Kasumi-1 (cell line): ENCODE results near the gene PFN3.
A peak's percentile ranks its signal among the peaks of the same experiment; 100 is the strongest.

ENCODE experiments used
- DNase-seq, 2 experiments: peaks; one replicate each; lab custom pipeline; 2025; lab: John Stamatoyannopoulos, UW

PFN3 gene

DNA sequence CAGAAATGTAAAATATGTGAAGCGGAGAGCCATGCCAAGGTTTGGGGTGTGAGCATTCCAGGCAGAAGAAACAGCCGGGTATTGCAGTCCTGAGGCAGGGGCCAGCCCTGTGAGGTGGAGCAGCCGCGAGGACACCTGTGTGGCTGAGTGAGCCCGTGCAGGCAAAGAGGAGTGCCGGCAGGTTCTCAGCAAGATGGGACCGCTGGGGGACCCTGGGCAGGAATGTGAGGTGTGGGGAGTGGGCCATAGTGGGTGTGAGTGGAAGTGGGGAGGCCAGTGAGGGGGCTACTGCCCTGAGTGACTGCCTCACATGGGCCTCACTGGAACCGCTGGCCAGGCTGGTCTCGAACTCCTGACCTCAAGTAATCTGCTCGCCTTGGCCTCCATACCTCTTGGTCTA, 38.0 kb upstream of the PFN3 start:
- no peak for DNase-seq

DNA sequence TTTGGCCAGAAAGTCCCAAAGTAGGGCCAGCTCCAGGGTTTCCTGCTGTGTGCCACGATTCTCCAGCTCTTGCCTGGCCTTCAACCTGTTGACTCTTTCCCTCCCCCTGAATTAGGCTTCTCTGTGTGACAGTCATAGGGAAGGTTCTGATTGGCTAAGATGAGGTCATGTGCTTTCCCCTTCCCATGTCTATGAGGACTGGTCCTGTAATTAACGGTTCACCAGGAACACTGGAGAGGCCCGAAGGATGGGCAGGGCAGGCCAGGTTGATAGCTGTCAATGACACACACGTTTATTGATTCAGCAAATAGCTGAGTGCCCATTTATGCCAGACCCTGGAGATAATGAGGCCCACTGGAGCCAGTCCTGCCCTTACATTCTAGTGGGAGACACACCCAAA, 37.2 kb upstream of the PFN3 start:
- no peak for DNase-seq

- no peak for DNase-seq
These were observed 35.5 kb upstream of the PFN3 start for GRCh38 chr5:177435847-177436536.

DNA sequence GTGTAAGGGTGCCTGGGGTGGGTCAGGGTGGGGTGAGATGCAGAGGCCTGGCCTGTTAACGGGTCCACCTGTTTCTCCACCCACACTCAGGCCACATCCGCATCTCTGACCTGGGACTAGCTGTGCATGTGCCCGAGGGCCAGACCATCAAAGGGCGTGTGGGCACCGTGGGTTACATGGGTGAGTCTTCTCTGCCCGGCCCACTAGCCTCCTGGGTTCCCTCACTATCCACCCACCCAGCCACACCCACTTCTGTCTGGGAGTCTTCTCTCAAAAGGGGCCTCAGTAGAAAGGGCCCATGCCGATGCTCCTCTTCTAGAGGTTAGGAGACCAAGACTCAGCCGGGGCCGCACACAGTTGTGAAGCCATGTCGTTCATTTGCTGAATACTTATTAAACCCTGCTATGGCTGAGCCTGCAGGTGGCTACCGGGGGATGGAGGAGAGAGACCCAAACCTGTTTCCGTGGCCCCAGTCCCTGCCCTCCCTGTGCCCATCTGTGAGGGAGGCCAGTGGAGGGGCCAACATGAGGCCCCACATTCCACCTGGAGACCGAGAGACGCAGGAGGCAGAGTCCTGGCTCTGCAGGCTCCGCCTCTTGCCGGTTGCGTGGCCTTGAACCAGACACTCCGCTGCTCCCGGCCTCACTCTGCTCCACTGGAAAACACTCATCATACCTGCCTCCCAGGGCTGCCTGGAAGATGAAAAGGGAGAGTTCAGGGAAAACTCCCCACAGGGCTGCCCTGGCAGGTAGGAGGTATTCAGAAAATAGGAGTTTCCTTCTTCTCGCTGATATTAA, 34.7 kb upstream of the PFN3 start:
- DNase-seq, result no peak

DNA sequence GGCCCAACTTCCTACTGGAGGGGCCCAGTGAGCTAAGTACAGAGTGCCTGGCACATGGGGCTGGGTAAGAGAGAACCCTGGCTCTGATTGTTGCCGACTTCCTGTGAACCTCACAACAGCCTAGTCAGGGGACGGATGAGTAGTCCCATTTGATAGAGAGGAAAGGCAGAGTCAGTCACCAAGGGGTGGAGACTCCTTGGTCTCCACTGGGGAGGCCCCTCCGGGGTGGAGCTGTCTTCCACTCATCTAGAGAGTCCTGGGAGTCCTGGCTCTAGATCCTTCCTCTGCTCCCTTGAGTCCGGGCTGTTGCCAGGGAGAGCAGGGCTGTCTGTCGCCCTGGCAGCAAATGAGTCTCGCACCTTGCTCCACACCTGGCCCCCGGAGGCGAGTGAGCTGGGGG, 34.0 kb upstream of the PFN3 start:
- no peak for DNase-seq

GRCh38 chr5:177433658-177434217, 33.3 kb upstream of the PFN3 start:
- DNase-seq, result no peak

- DNase-seq, result no peak
These were observed 32.6 kb upstream of the PFN3 start for GRCh38 chr5:177432839-177433657.

DNA sequence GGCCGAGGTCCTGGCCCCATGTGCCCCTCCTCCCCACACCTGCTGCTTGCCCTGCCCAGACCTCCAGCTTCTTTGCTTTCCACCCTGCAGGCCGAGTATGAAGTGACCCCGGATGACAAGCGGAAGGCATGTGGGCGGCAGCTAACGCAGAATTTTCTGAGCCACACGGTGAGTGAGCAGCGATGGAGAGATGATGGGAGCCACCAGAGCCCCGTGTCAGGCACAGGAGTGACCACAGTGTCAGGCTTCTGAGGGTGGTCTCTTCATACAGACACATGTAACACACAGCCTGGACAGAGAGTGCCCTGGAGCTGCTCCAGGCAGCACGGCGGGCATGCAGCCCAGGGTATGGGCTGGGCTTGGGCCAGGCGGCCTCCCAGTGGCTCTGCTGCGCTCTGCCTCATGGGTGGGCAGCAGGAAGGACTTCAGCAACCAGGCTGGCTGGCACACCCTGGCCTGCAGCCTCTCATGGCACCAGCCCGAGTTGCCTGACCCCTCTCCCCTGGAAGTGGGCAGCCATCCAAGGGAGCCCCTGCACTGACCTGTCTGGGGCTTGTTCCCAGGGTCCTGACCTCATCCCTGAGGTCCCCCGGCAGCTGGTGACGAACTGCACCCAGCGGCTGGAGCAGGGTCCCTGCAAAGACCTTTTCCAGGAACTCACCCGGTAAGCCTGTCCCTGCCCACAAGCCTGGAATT, 31.8 kb upstream of the PFN3 start:
- no peak for DNase-seq

DNA sequence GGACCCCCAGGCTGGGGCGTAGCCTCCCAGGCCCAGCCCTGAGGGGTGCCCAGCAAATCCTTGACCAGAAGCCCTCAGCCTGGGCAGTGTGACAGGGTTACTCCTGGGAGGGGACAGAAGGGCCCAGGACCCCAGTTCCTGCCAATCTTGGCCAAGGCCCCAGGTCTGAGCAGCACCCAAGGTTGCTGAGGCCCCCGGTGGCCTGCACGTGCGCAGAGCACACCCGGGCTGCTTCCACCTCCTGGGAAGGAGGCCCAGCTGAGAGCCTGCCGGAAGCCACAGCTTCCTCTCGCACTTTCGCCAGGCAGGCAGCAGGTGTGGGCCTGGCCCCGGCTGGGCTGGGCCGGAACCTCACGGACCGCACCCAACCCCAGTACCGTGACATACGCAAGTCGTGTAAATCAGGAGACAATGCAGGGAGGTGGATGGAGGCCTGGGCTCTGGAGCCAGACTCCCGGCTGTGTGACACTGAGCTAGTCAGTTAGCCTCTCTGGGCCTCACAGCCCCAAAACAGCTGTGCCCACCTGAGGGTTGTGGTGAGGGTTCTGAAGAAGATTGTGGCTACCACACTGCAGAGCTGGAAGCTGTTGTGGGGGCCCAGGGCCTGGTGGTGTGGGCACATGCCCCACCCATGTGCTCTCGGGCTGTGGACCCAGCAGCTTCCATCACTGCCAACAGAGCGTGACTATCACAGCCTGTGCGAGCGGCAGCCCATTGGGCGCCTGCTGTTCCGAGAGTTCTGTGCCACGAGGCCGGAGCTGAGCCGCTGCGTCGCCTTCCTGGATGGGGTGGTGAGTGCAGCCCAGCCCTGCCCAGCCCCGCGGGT, 31.1 kb upstream of the PFN3 start:
- DNase-seq, result peak; percentile 42 to 76

DNA sequence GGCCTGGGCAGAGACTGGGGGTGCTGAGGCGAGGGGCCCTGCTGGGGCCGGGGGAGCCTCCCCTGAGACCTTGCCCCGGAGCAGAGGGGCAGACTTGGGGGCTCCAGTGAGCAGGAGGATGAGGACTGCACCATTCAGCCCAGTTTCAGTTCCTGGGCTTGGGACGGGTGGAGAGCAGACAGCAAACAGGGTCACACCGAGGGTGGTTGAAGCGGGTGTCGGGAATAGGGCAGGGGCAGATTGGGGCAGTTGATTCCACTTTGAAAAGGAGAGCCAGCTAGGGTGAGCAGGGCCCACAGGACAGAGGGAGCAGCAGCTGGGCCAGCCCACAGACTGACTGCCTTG, 30.5 kb upstream of the PFN3 start:
- no peak for DNase-seq

- no peak for DNase-seq
These were observed 29.9 kb upstream of the PFN3 start for GRCh38 chr5:177430140-177430951.

DNA sequence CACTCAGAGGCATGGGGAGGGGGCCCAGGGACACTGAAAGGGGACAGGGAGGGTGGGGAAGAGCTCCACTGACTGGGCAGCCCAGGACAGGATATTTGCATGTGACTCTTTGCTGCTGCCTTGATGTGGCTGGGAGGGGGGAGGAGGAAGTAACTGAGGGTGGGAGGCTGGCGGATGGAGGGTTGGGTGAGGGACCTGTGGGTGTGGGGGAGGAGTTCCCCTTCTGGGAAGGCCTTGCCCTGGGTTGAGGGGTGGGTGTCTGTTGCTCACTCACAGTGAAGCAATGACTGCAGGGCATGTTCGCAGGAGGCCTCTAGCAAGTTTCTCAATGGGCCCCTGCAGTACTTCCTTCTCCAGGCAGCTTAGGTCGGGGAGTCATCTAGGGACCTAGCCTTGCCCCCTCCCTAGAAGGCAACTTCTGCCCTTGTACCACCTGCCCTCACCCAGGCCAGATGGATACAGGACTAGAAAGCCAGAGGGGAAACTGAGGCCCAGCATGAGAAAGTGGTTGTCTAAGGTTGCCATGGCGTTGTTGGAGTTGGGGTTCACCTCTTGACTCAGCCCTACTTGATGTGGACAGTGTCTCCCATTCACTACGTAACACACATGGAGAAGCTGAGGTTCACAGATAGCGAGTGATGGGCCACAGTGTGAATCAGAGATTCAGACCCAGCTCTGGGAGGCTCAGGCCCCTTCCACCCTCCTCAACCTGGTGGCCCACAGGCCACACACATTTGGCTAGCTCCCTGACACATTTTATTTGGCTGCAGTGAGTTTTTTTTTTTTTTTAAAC, 29.0 kb upstream of the PFN3 start:
- DNase-seq, result peak; percentile 96

GRCh38 chr5:177428574-177429217, 28.2 kb upstream of the PFN3 start:
- DNase-seq, result no peak

- DNase-seq, result no peak
These were observed 27.6 kb upstream of the PFN3 start for GRCh38 chr5:177427919-177428573.

- no peak for DNase-seq
These were observed 26.9 kb upstream of the PFN3 start for GRCh38 chr5:177427211-177427822.

DNA sequence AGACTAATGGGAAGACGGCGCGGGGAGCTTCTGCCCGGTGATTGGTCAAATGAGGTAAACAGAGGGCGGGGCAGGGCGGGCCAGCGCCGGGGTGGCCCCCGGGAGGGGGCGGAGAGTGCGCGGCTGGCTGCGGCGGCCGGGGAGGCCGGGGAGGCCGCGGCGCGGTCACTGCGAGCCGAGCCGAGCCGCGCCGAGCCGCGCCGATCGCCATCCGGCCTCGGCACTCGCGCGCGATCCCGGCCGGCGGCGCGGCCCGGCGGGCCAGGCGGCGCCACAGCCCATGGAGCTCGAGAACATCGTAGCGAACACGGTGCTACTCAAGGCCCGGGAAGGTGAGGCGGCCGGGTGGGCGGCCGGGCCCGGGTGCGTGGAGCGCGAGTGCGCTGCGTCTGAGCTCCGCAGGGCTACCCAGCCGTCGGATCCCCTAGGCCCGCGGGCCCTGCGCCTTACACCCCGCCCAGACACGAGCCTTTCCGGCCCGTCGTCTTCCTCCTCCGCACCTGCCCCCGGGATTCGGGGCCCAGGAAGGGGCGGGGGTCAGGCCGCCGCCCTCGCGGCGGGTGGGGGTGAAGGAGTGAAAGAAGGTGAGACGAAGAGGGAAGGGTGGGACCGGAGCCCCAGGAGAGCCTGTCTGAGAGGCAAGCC, 26.2 kb upstream of the PFN3 start, which contains the start of gene GRK6:
Gene GRK6, plus strand, starts transcription at position 111 of the 645 bp plus-strand sequence. Its CDS starts 170 bp downstream, at position 281.
- DNase-seq, result no peak
